ENCODE measurements around the gene IL1RL1. TPM values are rescaled to one million over a fixed set of nuclear protein-coding genes. Genes with fewer than 3 reads are reported as not detected.

IL1RL1 gene
- total RNA-seq, 1 donor from 2014 or later = 1.3 TPM

DNA sequence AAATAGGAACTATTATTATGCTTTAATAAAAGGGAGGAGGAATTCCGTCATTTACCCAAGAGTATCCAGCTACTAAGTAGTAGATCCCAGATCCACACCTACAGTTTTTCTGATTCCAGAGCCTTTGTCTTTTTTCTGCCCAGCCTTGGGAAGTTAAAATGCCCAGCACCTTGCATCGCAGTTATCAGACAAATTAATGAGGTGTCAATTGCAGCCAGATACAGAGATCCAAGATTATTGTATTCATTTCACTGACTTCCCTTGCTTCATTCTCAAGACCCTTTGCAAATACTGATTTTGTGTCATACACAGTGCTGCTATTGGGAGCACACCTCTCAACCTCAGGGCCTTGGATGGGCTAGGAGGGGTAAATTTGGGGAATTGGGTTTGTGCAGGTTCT is 45.4 kb downstream of the IL1RL1 start:
- ATAC-seq (ENCODE audit: poor library complexity) = no peak
- DNase-seq = no peak
- intact Hi-C loops (cut with DNase I) = loop anchor here (5.0 to 10.0 kb wide), 2 partner anchors 104 to 332 kb away; no protein-coding TSS in a partner anchor

DNA sequence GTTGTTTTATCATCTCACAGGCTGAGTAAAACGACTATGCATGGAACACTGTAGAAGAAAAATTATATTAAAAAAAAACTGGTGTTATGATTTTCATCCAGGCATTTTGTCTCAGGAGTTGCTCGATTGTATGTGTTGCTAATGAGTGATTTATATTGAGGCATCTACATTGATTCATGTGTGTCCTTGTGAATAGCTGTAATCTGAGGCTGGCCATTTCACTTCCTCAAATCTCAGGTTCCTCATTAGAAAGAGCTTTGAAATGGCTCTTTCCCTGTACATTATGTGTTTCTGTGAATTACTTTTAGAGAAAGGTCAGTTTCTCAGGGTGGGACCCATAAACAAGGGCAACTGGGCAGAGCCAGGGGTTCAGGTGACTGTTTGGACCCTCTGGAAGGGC is 46.6 kb downstream of the IL1RL1 start:
- intact Hi-C loops (cut with DNase I) = loop anchor here (5.0 to 10.0 kb wide), 2 partner anchors 106 to 333 kb away; no protein-coding TSS in a partner anchor
- no peak for ATAC-seq (ENCODE audit: poor library complexity)
- no peak for DNase-seq

- ATAC-seq (ENCODE audit: poor library complexity) (no peak), DNase-seq (no peak)
- intact Hi-C loops (cut with DNase I) = loop anchor here (5.0 to 10.0 kb wide), 2 partner anchors 106 to 334 kb away; no protein-coding TSS in a partner anchor
Measured at GRCh38 chr2:102358496-102358895, 47.1 kb downstream of the IL1RL1 start.

GRCh38 chr2:102359527-102359926 is 48.2 kb downstream of the IL1RL1 start:
- DNase-seq (no peak), ATAC-seq (ENCODE audit: poor library complexity) (no peak)
- intact Hi-C loops (cut with DNase I) = loop anchor here (5.0 to 10.0 kb wide), 2 partner anchors 107 to 335 kb away; no protein-coding TSS in a partner anchor

DNA sequence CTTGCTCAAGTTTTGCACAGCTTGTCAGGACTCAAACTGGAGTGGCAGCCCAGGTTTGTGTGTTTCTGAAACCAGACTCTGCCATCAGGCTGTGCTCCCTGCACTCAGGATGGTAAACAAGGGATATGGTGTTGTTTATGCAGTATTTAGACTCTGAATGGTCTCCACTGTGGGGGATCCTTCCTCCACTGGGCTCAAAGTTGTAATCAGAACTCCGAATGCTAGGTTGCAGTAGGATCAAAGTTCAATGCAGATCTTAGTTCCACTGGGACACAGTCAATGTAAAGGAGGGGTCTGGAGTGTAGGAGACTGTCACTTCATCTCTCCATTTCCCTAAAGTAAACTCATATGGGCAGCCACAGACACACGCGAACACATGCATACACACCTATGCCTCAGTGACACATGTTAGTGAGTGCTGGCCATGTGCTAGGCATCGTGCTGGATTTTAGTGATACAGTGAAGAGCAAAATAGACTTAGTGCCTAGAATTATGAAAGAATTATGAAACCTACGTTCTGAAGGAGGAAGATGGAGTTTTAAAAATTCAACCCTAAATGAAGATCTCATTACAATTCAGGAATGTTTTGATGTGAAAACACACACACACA is 50.4 kb downstream of the IL1RL1 start:
- intact Hi-C loops (cut with DNase I) = no loop called here
- ATAC-seq (ENCODE audit: poor library complexity) (no peak), DNase-seq (no peak)

- no peak for DNase-seq
- ATAC-seq (ENCODE audit: poor library complexity) = no peak
- intact Hi-C loops (cut with DNase I) = no loop called here
Measured at GRCh38 chr2:102365763-102366162, 54.4 kb downstream of the IL1RL1 start.

DNA sequence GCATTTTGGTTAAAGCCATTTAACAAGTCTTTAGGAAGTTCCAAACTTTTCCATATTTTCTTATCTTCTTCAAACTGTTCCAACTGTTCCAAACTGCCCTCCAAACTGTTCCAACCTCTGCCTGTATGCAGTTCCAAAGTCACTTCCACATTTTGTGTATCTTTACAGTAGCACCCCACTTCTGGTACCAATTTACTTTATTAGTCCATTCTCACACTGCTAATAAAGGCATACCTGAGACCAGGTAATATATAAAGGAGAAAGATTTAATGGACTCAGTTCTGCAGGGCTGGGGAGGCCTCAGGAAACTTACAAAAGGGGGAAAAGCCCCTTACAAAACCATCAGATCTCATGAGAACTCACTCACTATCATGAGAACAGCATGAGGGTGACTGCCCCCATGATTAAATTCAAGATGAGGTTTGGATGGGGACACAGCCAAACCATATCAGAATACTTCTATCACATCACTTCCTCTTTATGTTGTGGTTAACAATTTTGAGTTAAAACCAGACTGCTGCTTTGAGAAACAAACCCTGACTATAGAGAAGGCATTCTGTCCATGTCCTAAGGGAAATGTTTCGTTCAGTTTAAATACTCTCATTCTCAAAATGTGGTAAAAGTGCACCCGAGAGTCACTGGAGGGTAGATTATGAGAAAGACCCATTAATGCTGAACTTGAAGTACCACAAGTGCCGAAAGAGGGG is 55.2 kb downstream of the IL1RL1 start:
- intact Hi-C loops (cut with DNase I) = no loop called here

DNA sequence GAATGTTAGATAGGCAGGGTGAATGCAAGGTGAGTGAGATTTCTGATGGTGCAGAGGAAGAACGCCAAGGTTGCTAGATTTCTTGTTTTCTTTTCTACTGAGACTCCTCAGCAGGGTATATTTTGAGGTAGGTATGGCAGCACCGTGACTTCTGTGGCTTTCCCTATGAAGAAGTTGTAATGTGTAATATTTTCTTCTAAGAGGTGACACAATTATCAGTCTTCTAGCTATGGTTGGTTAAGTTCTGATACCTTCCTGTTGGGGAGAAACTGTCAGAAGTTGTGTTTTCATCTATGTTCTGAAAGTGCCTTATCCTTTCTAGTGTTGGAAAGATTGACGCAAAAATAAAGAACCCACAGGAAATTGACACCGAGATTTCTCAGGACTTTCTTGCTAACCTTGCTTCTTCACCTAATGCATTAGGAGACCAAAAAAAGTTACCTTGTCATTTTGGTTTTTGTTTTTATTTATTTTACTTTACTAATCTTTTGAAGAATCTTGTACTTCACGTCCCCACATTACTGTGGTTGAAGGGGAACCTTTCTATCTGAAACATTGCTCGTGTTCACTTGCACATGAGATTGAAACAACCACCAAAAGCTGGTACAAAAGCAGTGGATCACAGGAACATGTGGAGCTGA is 56.1 kb downstream of the IL1RL1 start:
- ATAC-seq (ENCODE audit: poor library complexity) = no peak
- DNase-seq = no peak
- intact Hi-C loops (cut with DNase I) = no loop called here

More for the DNA sequence above, 55.2 kb downstream of the IL1RL1 start:
- DNase-seq (no peak), ATAC-seq (ENCODE audit: poor library complexity) (no peak)

GRCh38 chr2:102368461-102369109 is 57.2 kb downstream of the IL1RL1 start:
- intact Hi-C loops (cut with DNase I) = no loop called here
- DNase-seq (no peak), ATAC-seq (ENCODE audit: poor library complexity) (no peak)

DNA sequence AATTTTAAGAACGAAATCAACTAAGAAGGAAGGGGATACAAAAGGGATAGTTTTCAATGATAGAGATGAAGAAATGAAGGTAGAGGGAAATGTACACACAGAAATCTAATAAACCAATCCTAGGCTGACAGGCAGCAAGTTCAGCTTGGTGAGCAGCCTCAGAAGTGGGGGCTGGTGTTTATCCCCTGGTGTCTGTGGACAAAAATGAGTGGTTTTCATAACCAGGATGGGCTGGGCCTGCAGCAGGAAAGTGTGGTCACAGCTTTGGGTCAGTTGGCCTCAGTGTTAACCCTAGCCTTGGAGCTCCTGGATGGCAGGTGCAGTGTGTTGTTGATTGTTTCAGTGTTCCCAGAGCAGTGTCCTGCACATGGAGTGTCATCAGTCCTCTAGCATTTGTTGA is 58.5 kb downstream of the IL1RL1 start:
- intact Hi-C loops (cut with DNase I) = no loop called here
- ATAC-seq (ENCODE audit: poor library complexity) = no peak
- no peak for DNase-seq

DNA sequence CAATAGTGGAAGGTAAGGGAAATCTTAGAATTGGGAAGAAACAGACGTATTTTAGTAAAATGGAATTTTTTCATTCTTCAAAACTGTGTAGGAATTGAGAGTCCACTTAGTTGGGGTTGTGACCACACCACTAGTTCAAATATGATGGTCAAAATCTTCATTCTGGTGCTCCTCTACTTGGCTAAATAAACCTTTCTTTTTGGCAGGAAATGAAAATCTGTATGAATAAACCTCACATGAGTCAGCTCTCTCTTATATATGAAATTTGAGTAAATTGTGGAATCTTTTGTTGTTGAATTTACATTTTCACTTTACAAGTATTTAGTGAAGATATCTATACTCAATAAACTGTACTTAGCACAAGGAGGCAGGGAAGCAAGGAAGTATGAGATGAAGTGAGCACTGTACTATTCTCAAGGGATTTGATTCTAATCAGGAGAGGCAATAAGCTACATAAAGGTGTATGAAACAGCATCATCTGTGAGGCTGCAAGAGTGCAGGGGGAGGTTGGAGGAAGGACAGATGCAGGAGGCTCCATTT is 64.8 kb downstream of the IL1RL1 start:
- DNase-seq (no peak), ATAC-seq (ENCODE audit: poor library complexity) (no peak)
- intact Hi-C loops (cut with DNase I) = no loop called here

DNA sequence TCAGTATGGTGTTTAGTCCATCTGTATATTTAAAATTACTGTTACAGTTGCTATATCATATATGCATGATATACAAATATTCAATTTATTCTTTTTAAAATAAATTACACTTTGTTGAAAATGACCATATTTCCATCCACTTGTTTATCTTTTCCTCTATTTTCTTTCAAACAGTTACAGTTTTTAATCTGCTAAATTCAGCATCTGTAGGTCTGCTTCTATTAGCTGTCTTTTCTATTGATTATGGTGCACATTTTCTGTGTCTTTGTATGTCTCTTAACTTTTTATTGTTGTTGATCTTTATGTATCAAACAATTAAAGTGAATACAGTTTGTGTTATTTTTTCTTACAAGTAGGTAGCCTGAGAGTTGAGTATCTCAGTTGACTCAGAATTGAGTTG is 72.4 kb downstream of the IL1RL1 start:
- intact Hi-C loops (cut with DNase I) = no loop called here
- no peak for DNase-seq
- no peak for ATAC-seq (ENCODE audit: poor library complexity)

DNA sequence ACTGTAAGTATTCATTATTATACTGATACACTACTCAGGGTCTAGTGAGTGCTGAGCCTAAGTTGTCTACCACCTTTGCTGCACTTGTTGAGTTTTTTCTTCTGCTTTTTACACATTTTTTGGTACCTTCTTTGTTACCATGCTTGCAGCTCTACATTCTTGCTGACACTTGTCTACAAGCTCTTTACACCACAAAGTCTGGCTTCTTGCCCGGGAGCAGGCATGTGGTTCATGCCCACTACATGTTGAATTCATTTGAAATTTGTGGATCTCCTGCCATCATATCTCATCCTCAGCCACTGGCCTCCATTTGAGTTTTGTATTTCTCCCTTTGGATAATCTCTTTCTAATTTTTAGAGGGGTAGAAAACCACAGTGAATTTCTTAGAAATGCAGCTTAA is 74.2 kb downstream of the IL1RL1 start:
- DNase-seq (no peak), ATAC-seq (ENCODE audit: poor library complexity) (no peak)
- intact Hi-C loops (cut with DNase I) = no loop called here

GRCh38 chr2:102386004-102386403 is 74.6 kb downstream of the IL1RL1 start:
- ATAC-seq (ENCODE audit: poor library complexity) (no peak), DNase-seq (no peak)
- intact Hi-C loops (cut with DNase I) = no loop called here

DNA sequence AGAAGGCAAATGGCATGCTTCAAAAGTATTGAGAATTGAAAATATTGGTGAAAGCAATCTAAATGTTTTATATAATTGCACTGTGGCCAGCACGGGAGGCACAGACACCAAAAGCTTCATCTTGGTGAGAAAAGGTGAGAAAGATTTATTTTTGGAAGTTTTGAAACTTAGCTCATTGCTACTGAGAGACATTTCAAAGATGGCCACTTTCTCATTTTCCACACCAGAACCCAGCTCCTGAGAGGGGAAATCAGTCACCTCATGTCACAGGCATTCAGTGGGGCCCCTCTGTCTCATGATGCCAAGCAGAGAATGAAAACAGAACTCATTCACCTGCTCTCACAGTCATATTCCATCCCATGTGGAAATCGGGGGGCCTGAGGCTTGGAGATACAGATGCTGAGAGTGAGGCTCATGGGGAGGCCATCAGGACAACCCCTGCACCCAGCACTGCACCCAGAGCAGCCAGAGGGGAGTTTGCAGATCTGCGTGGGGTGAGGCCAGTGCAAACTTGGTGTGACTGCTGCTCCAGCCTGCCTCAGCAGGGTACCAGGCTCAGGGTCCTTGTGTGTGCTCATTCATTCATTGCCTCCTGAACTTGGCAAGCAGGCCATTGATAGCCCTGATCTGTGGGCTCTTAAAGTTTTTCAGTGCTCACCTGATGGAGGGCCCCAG is 75.6 kb downstream of the IL1RL1 start:
- intact Hi-C loops (cut with DNase I) = no loop called here
- DNase-seq (no peak), ATAC-seq (ENCODE audit: poor library complexity) (no peak)

GRCh38 chr2:102387763-102388546 is 76.6 kb downstream of the IL1RL1 start:
- intact Hi-C loops (cut with DNase I) = no loop called here
- no peak for ATAC-seq (ENCODE audit: poor library complexity)
- no peak for DNase-seq

GRCh38 chr2:102391565-102391964 is 80.2 kb downstream of the IL1RL1 start:
- ATAC-seq (ENCODE audit: poor library complexity) = no peak
- intact Hi-C loops (cut with DNase I) = no loop called here
- DNase-seq = no peak

GRCh38 chr2:102392096-102392495 is 80.7 kb downstream of the IL1RL1 start:
- DNase-seq (no peak), ATAC-seq (ENCODE audit: poor library complexity) (no peak)
- intact Hi-C loops (cut with DNase I) = no loop called here
